Omental fat pad (tissue), 4 donors: Measurements from ENCODE around the gene SESN3. TPM values are rescaled to one million over a fixed set of nuclear protein-coding genes. Genes with fewer than 3 reads are reported as not detected.

ENCODE experiments used
- ATAC-seq: fragments of 150-250 bp; one replicate; pipeline ENCODE4 v1.9.1; 2016; ENCODE audit warnings: mild to moderate bottlenecking, moderate library complexity; ENCODE audit not compliant: low FRiP score
- DNase-seq: peaks from one replicate; pipeline ENCODE4 v3.0.0-alpha.2; 2019; ENCODE audit warnings: low spot score
- total RNA-seq, 4 donors: library from RNA; depleted of rRNA; stranded (reverse); fragments of >200 nt; gene quantifications; one replicate each; pipeline ENCODE4 v1.1.0, GENCODE V29; 2016
- TF ChIP-seq, protein P1 (sequence below), 3 donors: fragments of 450-650 bp; IDR thresholded peaks; one replicate each; pipeline ENCODE4 v1.5.1; 2016 to 2017; ENCODE audit warnings: antibody characterized with exemption in 3 of 3, mild to moderate bottlenecking in 3 of 3, moderate library complexity in 2 of 3

Gene SESN3
- total RNA-seq, 4 donors from 2014 or later, result 11.3 to 27.2 (median 19.4) TPM

DNA sequence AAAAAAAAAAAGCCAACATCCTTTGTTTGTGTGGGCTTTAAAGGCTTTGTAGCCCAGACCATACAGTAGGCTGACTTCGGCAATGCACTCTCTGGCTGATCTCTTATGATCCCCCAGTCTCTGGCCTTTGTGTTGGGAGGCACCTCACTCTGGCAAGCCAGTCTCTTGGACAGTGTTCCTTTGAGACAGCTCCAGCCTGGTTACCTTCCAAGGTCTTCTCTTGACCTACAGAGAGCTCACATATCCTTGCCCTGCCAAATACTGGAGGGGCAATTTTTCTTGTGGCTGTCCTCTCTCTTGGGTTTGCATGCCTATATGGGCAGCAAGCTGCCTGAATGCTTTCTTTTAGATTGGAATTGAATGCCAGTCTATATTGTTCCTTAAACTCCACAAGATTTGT is 69.8 kb downstream of the SESN3 start:
- TF ChIP-seq, protein P1, sequence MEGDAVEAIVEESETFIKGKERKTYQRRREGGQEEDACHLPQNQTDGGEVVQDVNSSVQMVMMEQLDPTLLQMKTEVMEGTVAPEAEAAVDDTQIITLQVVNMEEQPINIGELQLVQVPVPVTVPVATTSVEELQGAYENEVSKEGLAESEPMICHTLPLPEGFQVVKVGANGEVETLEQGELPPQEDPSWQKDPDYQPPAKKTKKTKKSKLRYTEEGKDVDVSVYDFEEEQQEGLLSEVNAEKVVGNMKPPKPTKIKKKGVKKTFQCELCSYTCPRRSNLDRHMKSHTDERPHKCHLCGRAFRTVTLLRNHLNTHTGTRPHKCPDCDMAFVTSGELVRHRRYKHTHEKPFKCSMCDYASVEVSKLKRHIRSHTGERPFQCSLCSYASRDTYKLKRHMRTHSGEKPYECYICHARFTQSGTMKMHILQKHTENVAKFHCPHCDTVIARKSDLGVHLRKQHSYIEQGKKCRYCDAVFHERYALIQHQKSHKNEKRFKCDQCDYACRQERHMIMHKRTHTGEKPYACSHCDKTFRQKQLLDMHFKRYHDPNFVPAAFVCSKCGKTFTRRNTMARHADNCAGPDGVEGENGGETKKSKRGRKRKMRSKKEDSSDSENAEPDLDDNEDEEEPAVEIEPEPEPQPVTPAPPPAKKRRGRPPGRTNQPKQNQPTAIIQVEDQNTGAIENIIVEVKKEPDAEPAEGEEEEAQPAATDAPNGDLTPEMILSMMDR (IDR thresholded peaks at IDR 0.05), result no peak
- no peak for DNase-seq
- ATAC-seq, result no peak

DNA sequence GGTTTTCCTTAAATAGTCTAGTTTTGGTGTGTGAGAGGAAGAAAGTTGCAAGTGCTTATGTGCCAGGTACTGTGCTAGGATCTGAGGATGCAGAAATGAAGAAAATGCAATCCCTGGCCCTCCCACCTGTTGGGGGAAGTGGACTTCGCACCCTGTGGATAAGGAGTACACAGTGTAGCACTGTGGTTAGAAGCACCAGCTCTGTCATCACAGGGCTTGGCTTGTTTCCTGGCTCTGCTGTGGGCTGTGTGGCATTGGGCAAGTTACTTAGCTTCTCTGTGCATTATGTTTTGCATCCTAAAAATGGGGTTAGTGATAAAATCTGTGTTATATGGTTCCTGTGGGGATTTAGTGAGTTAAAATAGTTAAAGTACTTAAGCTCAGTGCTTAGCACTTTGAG is 73.2 kb downstream of the SESN3 start:
- TF ChIP-seq, protein P1 (IDR thresholded peaks at IDR 0.05), result no peak
- DNase-seq, result no peak
- no peak for ATAC-seq

DNA sequence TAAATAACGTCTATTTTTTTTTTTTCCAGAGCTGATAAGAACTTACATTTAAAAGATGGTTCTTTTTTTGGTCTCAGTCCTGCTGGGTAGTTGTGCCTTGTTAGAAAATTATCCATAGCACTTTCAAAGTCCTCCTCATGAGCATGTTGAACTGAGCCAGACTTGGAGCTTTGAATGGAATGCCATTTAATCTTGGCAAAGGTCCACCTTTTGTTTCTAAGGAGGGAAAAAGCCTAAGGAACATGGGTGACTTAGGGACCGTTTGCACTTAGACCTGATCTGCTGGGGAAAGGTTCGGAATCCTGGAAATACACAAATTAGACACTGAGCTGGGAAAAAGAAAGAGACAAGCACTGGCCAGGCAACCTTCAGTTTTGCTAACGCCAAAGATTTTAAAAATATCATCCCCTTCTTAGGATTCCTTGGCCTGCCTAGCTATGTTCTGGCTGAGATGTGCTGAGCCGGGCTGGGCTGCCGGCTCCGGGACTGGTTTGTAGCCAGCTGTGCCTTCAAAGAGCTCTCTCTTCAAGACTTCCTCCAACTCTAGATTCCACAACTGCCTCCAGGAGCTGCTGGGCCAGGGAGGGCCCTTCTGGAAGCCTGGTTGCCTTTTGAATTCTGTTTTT is 74.0 kb downstream of the SESN3 start:
- DNase-seq (no peak), ATAC-seq (no peak)
- TF ChIP-seq, protein P1 (IDR thresholded peaks at IDR 0.05), result no peak

DNA sequence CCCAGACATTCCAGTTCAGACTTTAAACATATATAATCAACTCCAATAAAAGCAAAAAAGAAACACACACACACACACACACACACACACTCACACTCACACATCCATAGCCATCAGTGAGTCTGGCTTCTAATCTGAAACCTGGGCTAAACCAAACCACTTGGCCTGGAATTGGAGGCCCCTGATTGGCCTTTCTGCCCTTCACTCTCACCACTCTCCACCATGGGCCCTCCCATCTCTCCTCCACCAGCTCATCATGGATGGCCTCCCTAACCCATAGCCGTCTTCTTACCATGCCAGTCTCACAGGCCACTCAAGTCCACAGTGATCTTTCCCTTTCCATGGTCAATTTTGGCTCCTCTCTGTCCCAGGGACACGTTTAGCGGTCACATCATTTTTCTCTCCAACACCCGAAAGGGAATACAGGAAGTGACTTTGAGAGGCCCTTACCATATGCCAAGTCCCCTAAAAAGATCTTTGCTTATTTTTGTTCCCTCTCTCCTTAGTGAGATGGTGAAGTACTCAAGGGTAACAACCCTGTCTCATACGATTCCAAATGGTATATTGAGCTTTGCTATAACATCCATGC is 74.8 kb downstream of the SESN3 start:
- TF ChIP-seq, protein P1 (IDR thresholded peaks at IDR 0.05), result no peak
- DNase-seq, result no peak
- no peak for ATAC-seq

DNA sequence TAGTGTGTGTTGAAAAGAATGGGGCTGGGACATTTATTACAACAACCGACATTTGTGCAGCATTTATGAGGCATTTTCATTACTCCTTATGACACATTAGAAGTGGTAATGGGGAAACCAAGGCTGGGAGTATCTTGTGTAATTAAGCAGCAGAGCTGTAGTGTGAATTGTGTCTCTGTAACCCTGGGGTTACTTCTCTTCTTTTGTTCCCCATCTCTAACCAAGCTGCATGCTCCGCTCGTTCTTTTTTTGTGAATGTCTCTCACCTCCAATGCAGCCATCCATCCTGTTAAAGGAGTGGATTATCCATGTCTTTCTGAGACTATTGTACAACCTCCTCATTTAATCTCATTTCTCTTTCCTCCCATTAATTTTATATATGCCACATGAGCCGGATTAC is 75.6 kb downstream of the SESN3 start:
- ATAC-seq (no peak), DNase-seq (no peak)
- TF ChIP-seq, protein P1 (IDR thresholded peaks at IDR 0.05), result no peak

DNA sequence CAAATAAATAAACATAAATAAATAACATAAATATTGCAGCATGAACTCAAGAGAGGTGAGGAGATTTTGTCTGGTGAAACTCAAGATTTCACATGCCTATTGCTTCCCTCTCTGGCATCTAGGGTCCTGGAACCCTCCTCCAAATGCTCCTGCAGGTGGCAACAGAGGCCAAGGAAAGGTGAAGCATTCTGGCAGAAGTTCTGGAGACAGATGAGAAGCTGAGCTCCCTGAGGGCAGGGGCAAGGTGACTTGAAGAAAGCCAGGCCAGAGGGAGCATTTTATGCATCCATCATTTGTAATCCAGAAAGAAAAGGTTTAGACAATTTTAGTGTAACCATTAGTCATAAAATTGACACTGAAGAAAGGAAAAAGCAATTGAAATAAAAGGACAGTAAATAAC is 76.5 kb downstream of the SESN3 start:
- TF ChIP-seq, protein P1 (IDR thresholded peaks at IDR 0.05), result no peak
- ATAC-seq, result no peak
- no peak for DNase-seq

DNA sequence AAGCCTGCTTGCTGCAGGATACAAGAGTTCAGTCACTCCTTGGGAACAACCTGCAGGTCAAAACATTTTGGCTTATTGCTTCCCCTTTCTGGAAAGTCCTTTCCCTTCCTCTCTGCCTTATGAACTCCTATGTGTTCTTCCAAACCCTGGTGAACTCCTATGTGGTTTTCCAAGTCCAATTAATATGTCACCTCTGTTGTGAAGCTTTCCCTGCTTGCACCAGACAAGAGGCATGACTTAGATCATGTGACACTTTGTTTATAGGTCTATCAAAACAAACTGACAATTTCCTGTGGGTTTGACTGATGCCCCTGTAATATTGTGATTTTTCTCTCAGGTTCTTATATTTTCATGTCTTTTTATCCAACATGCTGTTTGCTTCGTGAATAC is 77.2 kb downstream of the SESN3 start:
- DNase-seq (no peak), ATAC-seq (no peak)
- TF ChIP-seq, protein P1 (IDR thresholded peaks at IDR 0.05), result no peak
